Natural killer cell (primary cell): Measurements from ENCODE around the gene PHPT1. TPM values are rescaled to one million over a fixed set of nuclear protein-coding genes. Genes with fewer than 3 reads are reported as not detected.

Source experiments
- ATAC-seq, 3 donors: fragments of 150-1000 bp in 2 of 3; fragments of 200-7000 bp in 1 of 3; cut with Tn5 transposase; 1 replicate in 1 of 3; 2 replicates in 2 of 3; pipeline ENCODE4 v1.10.0; 2021; ENCODE audit warnings: mild to moderate bottlenecking in 2 of 3, moderate library complexity in 2 of 3
- DNase-seq, 2 donors: peaks; one replicate each; pipeline versions ENCODE4 v3.0.0 to v3.0.0-alpha.2; 2013 to 2021; ENCODE audit warnings: mixed read lengths in 1 of 2
- H3K27ac ChIP-seq: one replicate; pipeline ENCODE4 v1.5.1; 2013; ENCODE audit warnings: mild to moderate bottlenecking, low read length
- H3K27me3 ChIP-seq: one replicate; pipeline ENCODE4 v1.6.1; 2013; ENCODE audit warnings: low read length; ENCODE audit not compliant: control insufficient read depth, insufficient read depth
- H3K36me3 ChIP-seq: one replicate; pipeline ENCODE4 v1.6.1; 2013; ENCODE audit warnings: low read length; ENCODE audit not compliant: control insufficient read depth, insufficient read depth
- H3K4me1 ChIP-seq: one replicate; pipeline ENCODE4 v1.6.1; 2013; ENCODE audit warnings: low read length; ENCODE audit not compliant: control insufficient read depth, insufficient read depth
- H3K4me3 ChIP-seq: one replicate; pipeline ENCODE4 v1.5.1; 2013; ENCODE audit warnings: low read length
- H3K9me3 ChIP-seq: one replicate; pipeline ENCODE4 v1.6.1; 2013; ENCODE audit warnings: low read length; ENCODE audit not compliant: control insufficient read depth, insufficient read depth
- H3K27ac Mint-ChIP-seq, 2 donors: one replicate each; pipeline ENCODE4 v1.8.0; 2022; ENCODE audit warnings: mild to moderate bottlenecking in 2 of 2, mixed read lengths in 2 of 2, moderate library complexity in 1 of 2
- H3K27me3 Mint-ChIP-seq, 2 donors: one replicate each; pipeline ENCODE4 v1.8.0; 2022; ENCODE audit warnings: low read depth in 2 of 2, mixed read lengths in 2 of 2
- H3K36me3 Mint-ChIP-seq: one replicate; pipeline ENCODE4 v1.8.0; 2022; ENCODE audit warnings: mixed read lengths
- H3K4me1 Mint-ChIP-seq, 2 donors: one replicate each; pipeline ENCODE4 v1.8.0; 2022; ENCODE audit warnings: mixed read lengths in 2 of 2
- H3K4me3 Mint-ChIP-seq: one replicate; pipeline ENCODE4 v1.8.0; 2022; ENCODE audit warnings: mild to moderate bottlenecking, moderate library complexity, mixed read lengths
- H3K9me3 Mint-ChIP-seq, 2 donors: one replicate each; pipeline ENCODE4 v1.8.0; 2022; ENCODE audit warnings: mixed read lengths in 2 of 2
- WGBS: methylation state at CpG from one replicate; pipeline ENCODE4 v1.1.7; 2013; ENCODE audit warnings: missing lambda C conversion rate; ENCODE audit not compliant: insufficient coverage; 5-methylcytosine and 5-hydroxymethylcytosine counted together
- intact Hi-C: fragments of 100-400 bp; cut with micrococcal nuclease; formaldehyde crosslinking; loops from one replicate; pipeline ENCODE4 v1.14.2; 2022
- total RNA-seq, 4 donors: library from RNA; stranded (reverse); fragments of 120-200 nt in 1 of 4; gene quantifications; one replicate each; pipeline versions ENCODE4 v1.2.3 to v1.2.4, GENCODE V29; 2013 to 2022
- TF ChIP-seq, protein P1 (sequence below): fragments of 200-600 bp; IDR thresholded peaks from one replicate; pipeline ENCODE4 v1.8.0; 2022; ENCODE audit warnings: antibody characterized with exemption

The PHPT1 gene
- total RNA-seq, 3 donors from 2014 or later (not counting 1 experiment from before 2014, with no cell fraction given), result 63.5 to 69.8 (median 67.7) TPM

DNA sequence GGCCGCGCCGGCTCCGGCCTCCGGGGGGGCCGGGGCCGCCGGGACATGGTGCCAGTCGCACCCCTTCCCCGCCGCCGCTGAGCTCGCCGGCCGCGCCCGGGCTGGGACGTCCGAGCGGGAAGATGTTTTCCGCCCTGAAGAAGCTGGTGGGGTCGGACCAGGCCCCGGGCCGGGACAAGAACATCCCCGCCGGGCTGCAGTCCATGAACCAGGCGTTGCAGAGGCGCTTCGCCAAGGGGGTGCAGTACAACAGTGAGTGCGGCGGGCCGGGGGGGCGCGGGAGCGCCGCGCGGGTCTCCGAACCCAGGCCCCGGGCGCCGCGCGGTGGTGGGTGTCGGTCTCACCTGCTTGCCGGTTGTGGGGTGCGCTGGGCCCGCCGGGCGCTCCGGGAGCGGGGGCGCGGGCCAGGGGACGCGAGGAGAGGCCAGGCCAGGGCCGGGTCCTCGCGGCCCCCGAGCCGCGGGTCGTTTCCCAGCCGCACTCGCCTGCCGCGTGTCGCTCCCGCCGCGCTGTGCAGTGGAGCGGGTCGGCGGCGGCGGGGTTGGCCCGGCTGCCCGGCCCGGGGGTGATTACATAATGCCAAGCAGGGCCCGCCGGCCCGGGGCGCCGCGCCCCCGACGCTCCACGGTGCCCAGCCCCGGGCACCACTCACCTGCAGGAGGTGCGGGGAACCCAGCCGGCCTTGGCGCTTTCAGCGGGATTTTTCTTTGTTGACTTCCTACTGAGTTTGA is 41.0 kb upstream of the PHPT1 start:
- peak overlapping the region; percentile 73 for H3K4me3 ChIP-seq
- peaks cover 31 to 42% of the 10 kb centered on the region in 2 donors for H3K4me1 Mint-ChIP-seq
- TF ChIP-seq, protein P1, sequence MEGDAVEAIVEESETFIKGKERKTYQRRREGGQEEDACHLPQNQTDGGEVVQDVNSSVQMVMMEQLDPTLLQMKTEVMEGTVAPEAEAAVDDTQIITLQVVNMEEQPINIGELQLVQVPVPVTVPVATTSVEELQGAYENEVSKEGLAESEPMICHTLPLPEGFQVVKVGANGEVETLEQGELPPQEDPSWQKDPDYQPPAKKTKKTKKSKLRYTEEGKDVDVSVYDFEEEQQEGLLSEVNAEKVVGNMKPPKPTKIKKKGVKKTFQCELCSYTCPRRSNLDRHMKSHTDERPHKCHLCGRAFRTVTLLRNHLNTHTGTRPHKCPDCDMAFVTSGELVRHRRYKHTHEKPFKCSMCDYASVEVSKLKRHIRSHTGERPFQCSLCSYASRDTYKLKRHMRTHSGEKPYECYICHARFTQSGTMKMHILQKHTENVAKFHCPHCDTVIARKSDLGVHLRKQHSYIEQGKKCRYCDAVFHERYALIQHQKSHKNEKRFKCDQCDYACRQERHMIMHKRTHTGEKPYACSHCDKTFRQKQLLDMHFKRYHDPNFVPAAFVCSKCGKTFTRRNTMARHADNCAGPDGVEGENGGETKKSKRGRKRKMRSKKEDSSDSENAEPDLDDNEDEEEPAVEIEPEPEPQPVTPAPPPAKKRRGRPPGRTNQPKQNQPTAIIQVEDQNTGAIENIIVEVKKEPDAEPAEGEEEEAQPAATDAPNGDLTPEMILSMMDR, result no peak
- H3K36me3 Mint-ChIP-seq, result no peaks in the 10 kb centered on the region
- intact Hi-C loops, result loop anchor here (5.0 kb wide), 1 partner anchor 34 kb away; the partner anchor contains the start of gene AJM1
- H3K4me1 ChIP-seq, result peaks cover 36% of the 10 kb centered on the region
- H3K27me3 Mint-ChIP-seq, result no peaks in the 10 kb centered on the region
- H3K4me3 Mint-ChIP-seq, result peak overlapping the region; percentile 91
- DNase-seq (peak; percentile 36 to 67), ATAC-seq (peak; percentile 22 to 52 (median 30))
- H3K27ac Mint-ChIP-seq, result peak overlapping the region; percentile 84 to 92
- no peaks in the 10 kb centered on the region for H3K27me3 ChIP-seq
- peaks cover 11% of the 10 kb centered on the region for H3K36me3 ChIP-seq
- under 1% methylated on average over 93 of the region's 93 CpGs for WGBS
- H3K9me3 Mint-ChIP-seq, result no peaks in the 10 kb centered on the region
- no peaks in the 10 kb centered on the region for H3K9me3 ChIP-seq
- no peak overlapping the region for H3K27ac ChIP-seq

DNA sequence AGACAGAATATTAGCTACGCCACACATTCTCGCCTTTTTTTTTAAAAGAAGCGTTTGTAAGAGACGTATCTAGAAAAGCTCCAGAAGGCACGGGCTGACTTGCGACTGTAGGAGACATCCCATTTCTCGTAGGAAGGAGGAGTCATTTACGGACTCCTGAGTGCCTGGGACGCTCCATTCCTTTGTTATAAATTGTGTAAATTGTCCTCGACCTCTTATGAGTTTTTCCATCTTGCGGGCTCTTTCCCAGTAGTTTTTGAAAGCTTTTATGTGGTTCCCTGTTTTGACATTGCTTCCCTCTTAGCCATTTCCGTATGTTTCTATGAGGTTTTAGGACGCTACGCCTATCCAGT is 40.4 kb upstream of the PHPT1 start:
- peak overlapping the region; percentile 91 for H3K4me3 Mint-ChIP-seq

DNA sequence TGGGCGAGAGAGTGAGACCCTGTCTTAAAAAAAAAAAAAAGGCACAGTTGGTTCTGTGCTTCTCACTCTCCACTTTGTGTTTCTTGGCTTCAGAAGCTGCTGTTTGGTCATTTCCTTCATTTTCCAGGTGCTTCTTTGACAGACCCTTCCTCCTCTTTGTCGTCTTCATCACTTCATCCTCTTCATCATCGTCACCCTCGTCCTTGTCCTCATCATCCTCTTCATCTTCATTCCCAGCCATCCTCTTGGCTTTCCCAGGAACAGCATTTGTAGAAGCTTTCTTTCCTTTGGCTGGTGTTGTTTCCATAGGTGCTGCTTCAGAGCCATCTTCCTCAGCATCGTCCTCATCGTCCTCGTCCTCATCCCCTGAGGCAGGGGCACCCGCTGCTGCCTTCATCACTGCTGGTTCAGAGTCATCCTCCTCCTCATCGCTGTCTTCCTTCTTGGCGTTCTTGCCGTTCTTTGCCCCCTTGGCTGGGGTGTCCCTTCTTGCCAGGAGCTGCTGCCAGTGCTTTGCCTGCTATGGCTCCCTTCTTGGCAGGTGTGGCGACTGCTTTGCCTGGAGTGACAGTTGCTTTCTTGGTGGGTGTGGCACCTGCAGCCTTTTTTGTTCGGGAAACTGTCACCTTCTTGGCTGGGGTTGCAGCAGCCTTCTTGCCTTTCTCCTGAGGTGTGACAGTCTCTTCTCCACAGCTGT is 34.3 kb upstream of the PHPT1 start:
- no peak overlapping the region for H3K4me3 Mint-ChIP-seq
- intact Hi-C loops, result no loop called here

More for the DNA sequence above, 40.4 kb upstream of the PHPT1 start:
- H3K36me3 Mint-ChIP-seq, result no peaks in the 10 kb centered on the region
- intact Hi-C loops, result loop anchor here (5.0 kb wide), 1 partner anchor 34 kb away; the partner anchor contains the start of gene AJM1
- H3K27me3 Mint-ChIP-seq, result no peaks in the 10 kb centered on the region
- WGBS, result 8% methylated on average over 14 of the region's 14 CpGs
- H3K4me3 ChIP-seq, result peak overlapping the region; percentile 12
- peaks cover 36 to 41% of the 10 kb centered on the region in 2 donors for H3K4me1 Mint-ChIP-seq
- no peaks in the 10 kb centered on the region for H3K9me3 Mint-ChIP-seq
- H3K27ac ChIP-seq, result no peak overlapping the region
- H3K9me3 ChIP-seq, result no peaks in the 10 kb centered on the region
- ATAC-seq (no peak), DNase-seq (peak in 1 of 2 donors; percentile 28)
- H3K27me3 ChIP-seq, result no peaks in the 10 kb centered on the region
- H3K4me1 ChIP-seq, result peaks cover 36% of the 10 kb centered on the region
- TF ChIP-seq, protein P1, result no peak
- peaks cover 11% of the 10 kb centered on the region for H3K36me3 ChIP-seq
- peak overlapping the region; percentile 73 to 84 for H3K27ac Mint-ChIP-seq

More for the DNA sequence above, 34.3 kb upstream of the PHPT1 start:
- Histone ChIP-seq H3K9me3 (no peaks in the 10 kb centered on the region), H3K36me3 (peaks cover 12% of the 10 kb centered on the region), H3K27me3 (no peaks in the 10 kb centered on the region), H3K27ac (no peak overlapping the region), H3K4me1 (peaks cover 7% of the 10 kb centered on the region), H3K4me3 (no peak overlapping the region)
- Mint-ChIP-seq H3K27ac (peak overlapping the region in 1 of 2 donors; percentile 18), H3K4me1 (peaks cover 21 to 35% of the 10 kb centered on the region in 2 donors), H3K36me3 (no peaks in the 10 kb centered on the region), H3K27me3 (peaks cover 0 to 2% of the 10 kb centered on the region in 2 donors), H3K9me3 (no peaks in the 10 kb centered on the region)
- TF ChIP-seq, protein P1, result no peak
- DNase-seq, result no peak
- ATAC-seq, result no peak
- 97% methylated on average over 13 of the region's 13 CpGs for WGBS
